IMR-90 (cell line): ENCODE measurements around the gene FOXK2. TPM values are rescaled to one million over a fixed set of nuclear protein-coding genes. Genes with fewer than 3 reads are reported as not detected.
"Not testable (repeated sequence)": the region's sequence is repeated elsewhere in the genome, so short reads cannot be mapped to it uniquely, and the experiment has no call there.

Experiments used
- ATAC-seq: fragments of 200-7000 bp; cut with Tn5 transposase; 2 replicates; pipeline ENCODE4 v1.9.1; 2020; ENCODE audit warnings: low read depth, mild to moderate bottlenecking, moderate library complexity
- BruUV-seq: library from RNA; stranded (reverse); fragments of 400-500 nt; replicated peaks from 2 replicates; lab custom pipeline; 2021; lab: Mats Ljungman, UMichigan
- CTCF ChIA-PET: fragments of 300-600 bp; formaldehyde crosslinking; extraction: SDS; loops from one replicate; lab custom pipeline; 2021; ENCODE audit warnings: antibody characterized with exemption; lab: Yijun Ruan, JAX
- POLR2A ChIA-PET: fragments of 300-600 bp; sonication (Branson Sonifier 250); formaldehyde crosslinking; loops from one replicate; lab custom pipeline; 2022; ENCODE audit warnings: antibody characterized with exemption; ENCODE audit not compliant: unreplicated experiment; lab: Charles Lee
- DNase-seq: peaks from one replicate; pipeline ENCODE4 v3.0.0; 2013
- H2AFZ ChIP-seq: replicated peaks from 2 replicates; pipeline ENCODE3; 2013; ENCODE audit warnings: low read length, mild to moderate bottlenecking; ENCODE audit not compliant: poor library complexity
- H2AK5ac ChIP-seq: 2 replicates; pipeline ENCODE4 v1.6.1; 2013; ENCODE audit warnings: low read depth, low read length, inconsistent platforms
- H2AK9ac ChIP-seq: replicated peaks from 2 replicates; pipeline ENCODE3; 2013; ENCODE audit warnings: mild to moderate bottlenecking, low read depth, low read length, moderate library complexity; ENCODE audit not compliant: poor library complexity
- H2BK120ac ChIP-seq: 2 replicates; pipeline ENCODE4 v1.6.1; 2013; ENCODE audit warnings: low read depth, low read length, inconsistent platforms
- H2BK15ac ChIP-seq: 3 replicates; pipeline ENCODE4 v1.6.1; 2013; ENCODE audit warnings: low read depth, low read length, inconsistent platforms
- H2BK20ac ChIP-seq: 2 replicates; pipeline ENCODE4 v1.6.1; 2013; ENCODE audit warnings: low read depth, mild to moderate bottlenecking, inconsistent platforms, low read length, moderate library complexity
- H2BK5ac ChIP-seq: 2 replicates; pipeline ENCODE4 v1.6.1; 2013; ENCODE audit warnings: mild to moderate bottlenecking, low read depth, low read length, inconsistent platforms; ENCODE audit not compliant: poor library complexity, severe bottlenecking
- H3K14ac ChIP-seq: replicated peaks from 2 replicates; pipeline ENCODE4 v1.6.1; 2013; ENCODE audit warnings: low read depth, low read length, inconsistent platforms
- H3K18ac ChIP-seq: 2 replicates; pipeline ENCODE4 v1.6.1; 2013; ENCODE audit warnings: low read depth, low read length, control low read depth
- H3K23ac ChIP-seq: 2 replicates; pipeline ENCODE4 v1.6.1; 2013; ENCODE audit warnings: low read depth, low read length, inconsistent platforms
- H3K27ac ChIP-seq: 2 replicates; pipeline ENCODE4 v1.5.1; 2013; ENCODE audit warnings: mild to moderate bottlenecking, control low read depth, low read length; ENCODE audit not compliant: insufficient read depth
- H3K27me3 ChIP-seq: 2 replicates; pipeline ENCODE4 v1.6.1; 2013; ENCODE audit warnings: low read length; ENCODE audit not compliant: control insufficient read depth, insufficient read depth
- H3K36me3 ChIP-seq: 2 replicates; pipeline ENCODE4 v1.6.1; 2013; ENCODE audit warnings: low read length, mixed read lengths; ENCODE audit not compliant: control insufficient read depth, insufficient read depth
- H3K4ac ChIP-seq: 2 replicates; pipeline ENCODE4 v1.6.1; 2013; ENCODE audit warnings: low read depth, low read length, inconsistent platforms
- H3K4me1 ChIP-seq: 2 replicates; pipeline ENCODE4 v1.6.1; 2013; ENCODE audit warnings: low read length, mixed read lengths; ENCODE audit not compliant: control insufficient read depth, insufficient read depth
- H3K4me2 ChIP-seq: 2 replicates; pipeline ENCODE4 v1.6.1; 2013; ENCODE audit warnings: low read depth, mild to moderate bottlenecking, control low read depth, low read length, moderate library complexity
- H3K4me3 ChIP-seq: 2 replicates; pipeline ENCODE4 v1.5.1; 2013; ENCODE audit warnings: low read depth, mild to moderate bottlenecking, control low read depth, low read length, moderate library complexity; ENCODE audit not compliant: insufficient read depth
- H3K56ac ChIP-seq: 2 replicates; pipeline ENCODE4 v1.6.1; 2013; ENCODE audit warnings: low read length, inconsistent platforms; ENCODE audit not compliant: insufficient read depth; ENCODE audit errors: extremely low read depth
- H3K79me1 ChIP-seq, 2 experiments: 2 replicates each; pipeline ENCODE4 v1.6.1; 2013; ENCODE audit warnings: low read length in 2 of 2, inconsistent platforms in 1 of 2, low read depth in 1 of 2
- H3K9ac ChIP-seq: 2 replicates; pipeline ENCODE4 v1.6.1; 2013; ENCODE audit warnings: low read depth, low read length, control low read depth
- H3K9me1 ChIP-seq: 2 replicates; pipeline ENCODE4 v1.6.1; 2013; ENCODE audit warnings: low read length, inconsistent platforms; ENCODE audit not compliant: insufficient read depth
- H3K9me3 ChIP-seq: 2 replicates; pipeline ENCODE4 v1.6.1; 2013; ENCODE audit warnings: low read length; ENCODE audit not compliant: control insufficient read depth, insufficient read depth
- H4K20me1 ChIP-seq: 2 replicates; pipeline ENCODE4 v1.6.1; 2013; ENCODE audit warnings: low read length, inconsistent platforms; ENCODE audit not compliant: insufficient read depth
- H4K5ac ChIP-seq: 2 replicates; pipeline ENCODE4 v1.6.1; 2013; ENCODE audit warnings: mild to moderate bottlenecking, low read depth, low read length, control low read depth
- H4K8ac ChIP-seq, 2 experiments: 2 replicates each; pipeline ENCODE4 v1.6.1; 2013; ENCODE audit warnings: low read depth in 2 of 2, low read length in 2 of 2, control low read depth in 1 of 2, inconsistent platforms in 1 of 2
- H4K91ac ChIP-seq: 2 replicates; pipeline ENCODE4 v1.6.1; 2013; ENCODE audit warnings: low read depth, low read length, inconsistent platforms; ENCODE audit not compliant: insufficient read depth
- BHLHE40 ChIP-seq: fragments of 150-350 bp; IDR thresholded peaks from 2 replicates; pipeline ENCODE4 v1.6.1; 2016; ENCODE audit warnings: mild to moderate bottlenecking, low read depth, low read length
- POLR2A ChIP-seq: IDR thresholded peaks from 2 replicates; pipeline ENCODE4 v1.6.1; 2012; ENCODE audit warnings: mild to moderate bottlenecking, low read depth, low read length
- WGBS, 2 experiments: methylation state at CpG; one replicate each; pipeline versions ENCODE4 v1.1.5 to v1.1.7; 2013; ENCODE audit warnings: missing lambda C conversion rate in 2 of 2; ENCODE audit not compliant: insufficient read length in 1 of 2; ENCODE audit errors: extremely low coverage in 2 of 2; 5-methylcytosine and 5-hydroxymethylcytosine counted together
- dilution Hi-C: fragments of 300-500 bp; cut with HindIII; formaldehyde crosslinking; loops from one replicate; pipeline ENCODE4 v1.14.3; 2018; ENCODE audit warnings: low sequenced_read_pairs; ENCODE audit not compliant: unreplicated experiment
- in situ Hi-C: fragments of 300-500 bp; cut with MboI; formaldehyde crosslinking; loops from 3 replicates; pipeline ENCODE4 v1.14.3; 2019; ENCODE audit warnings: low sequenced_read_pairs, inconsistent platforms, mixed read lengths
- intact Hi-C: fragments of 100-400 bp; cut with micrococcal nuclease; formaldehyde crosslinking; loops from 2 replicates; pipeline ENCODE4 v1.10.0; 2022
- polyA plus RNA-seq, 3 experiments: library from polyadenylated mRNA; depleted of rRNA; stranded (reverse); fragments of >200 nt; gene quantifications; 2 replicates each; pipeline ENCODE4 v1.2.3, GENCODE V29; 2012; ENCODE audit warnings: low replicate concordance in 1 of 3
- total RNA-seq: library from RNA; depleted of rRNA; stranded (reverse); fragments of >200 nt; gene quantifications from 2 replicates; pipeline ENCODE4 v1.2.3, GENCODE V29; 2012

The FOXK2 gene
- total and polyA plus RNA-seq, 2 of the 4 experiments (the other 2 are of a cell fraction), result 12.5 to 20.0 TPM

DNA sequence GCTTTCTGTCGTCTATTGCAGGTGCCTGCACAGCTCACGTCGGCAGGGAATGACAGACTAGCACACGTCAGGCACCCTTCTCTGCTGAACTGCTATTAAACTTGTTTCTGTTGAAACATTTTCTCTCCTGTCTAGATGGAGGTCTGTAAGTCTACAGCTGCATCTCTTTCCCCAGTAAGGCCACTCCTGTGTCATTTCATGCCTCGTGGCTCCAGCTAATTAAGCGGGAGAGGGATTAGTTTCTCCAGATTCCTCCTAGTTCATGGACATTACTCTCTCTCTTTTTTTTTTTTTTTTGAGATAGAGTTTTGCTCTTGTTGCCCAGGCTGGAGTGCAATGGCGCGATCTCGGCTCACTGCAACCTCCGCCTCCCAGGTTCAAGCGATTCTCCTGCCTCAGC, 54.5 kb downstream of the FOXK2 start:
- Histone ChIP-seq H3K56ac (no peak overlapping the region), H3K4ac (no peak overlapping the region), H3K79me1 (peaks cover 26 to 66% of the 10 kb centered on the region in 2 experiments), H4K20me1 (peaks cover 16% of the 10 kb centered on the region), H3K18ac (no peak overlapping the region), H3K4me3 (no peak overlapping the region), H3K27ac (no peak overlapping the region), H3K23ac (no peak overlapping the region), H2AK9ac (no peak overlapping the region), H2BK20ac (no peak overlapping the region), H3K27me3 (no peaks in the 10 kb centered on the region), H2BK5ac (no peak overlapping the region), H3K4me2 (no peak overlapping the region), H3K4me1 (no peaks in the 10 kb centered on the region), H4K8ac (no peak overlapping the region), H3K9me3 (no peaks in the 10 kb centered on the region), H2AK5ac (no peak overlapping the region), H4K91ac (no peak overlapping the region), H2BK15ac (no peak overlapping the region), H4K5ac (no peak overlapping the region), H3K14ac (no peak overlapping the region), H2BK120ac (no peak overlapping the region), H3K9ac (no peak overlapping the region), H3K36me3 (peaks cover 44% of the 10 kb centered on the region), H3K9me1 (peaks cover 4% of the 10 kb centered on the region; the same call in 1 of the 2 replicates), H2AFZ (no peak overlapping the region)
- no peak for ATAC-seq
- 100% methylated on average over 1 of the region's 11 CpGs; no CpG with 5 or more reads in 1 of the 2 experiments for WGBS, 2 experiments
- ChIA-PET CTCF (no interaction called here), POLR2A (no interaction called here)
- TF ChIP-seq POLR2A (no peak), BHLHE40 (no peak)
- intact Hi-C loops, result no loop called here
- no peak for DNase-seq
- BruUV-seq, result no TSS peak
- dilution Hi-C loops, result no loop called here
- in situ Hi-C loops, result no loop called here

DNA sequence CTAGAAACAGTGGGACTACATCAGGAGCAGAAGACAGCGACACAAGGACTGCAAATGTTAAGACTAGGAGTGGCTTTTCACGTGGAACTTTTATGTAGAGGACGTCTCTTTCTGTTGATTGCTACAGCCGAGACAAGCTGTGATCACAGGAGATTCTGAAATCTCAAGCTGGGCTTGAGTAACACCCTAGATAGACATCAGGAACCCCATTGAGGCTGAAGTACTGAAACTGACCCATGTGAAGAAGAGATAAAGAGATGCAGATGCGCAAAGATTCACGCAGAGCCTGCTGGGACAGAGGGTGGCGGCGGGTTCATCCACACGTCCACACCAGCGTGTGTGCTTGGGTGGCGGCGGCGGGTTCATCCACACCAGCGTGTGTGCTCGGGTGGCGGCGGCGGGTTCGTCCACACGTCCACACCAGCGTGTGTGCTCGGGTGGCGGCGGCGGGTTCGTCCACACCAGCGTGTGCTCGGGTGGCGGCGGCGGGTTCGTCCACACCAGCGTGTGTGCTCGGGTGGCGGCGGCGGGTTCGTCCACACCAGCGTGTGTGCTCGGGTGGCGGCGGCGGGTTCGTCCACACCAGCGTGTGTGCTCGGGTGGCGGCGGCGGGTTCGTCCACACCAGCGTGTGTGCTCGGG, 56.2 kb downstream of the FOXK2 start:
- DNase-seq, H4K5ac ChIP-seq, dilution Hi-C loops, H2BK120ac ChIP-seq, H3K4me2 ChIP-seq, CTCF ChIA-PET, H4K20me1 ChIP-seq, H3K23ac ChIP-seq, H3K9ac ChIP-seq, H2AFZ ChIP-seq, H3K27ac ChIP-seq, H2BK5ac ChIP-seq, H3K18ac ChIP-seq, in situ Hi-C loops, ATAC-seq, H3K4me3 ChIP-seq, BruUV-seq, H4K8ac ChIP-seq, H4K91ac ChIP-seq, H2AK5ac ChIP-seq, H2BK15ac ChIP-seq, H3K4ac ChIP-seq, H3K14ac ChIP-seq, H2BK20ac ChIP-seq, H3K4me1 ChIP-seq, POLR2A ChIA-PET, H3K56ac ChIP-seq, H3K9me1 ChIP-seq, H3K9me3 ChIP-seq, intact Hi-C loops, H3K27me3 ChIP-seq, H2AK9ac ChIP-seq: not testable (repeated sequence)
- Histone ChIP-seq H3K36me3 (peaks cover 36% of the 10 kb centered on the region), H3K79me1 (peaks cover 17 to 53% of the 10 kb centered on the region in 2 experiments)
- 95% methylated on average over 15 of the region's 52 CpGs; no CpG with 5 or more reads in 1 of the 2 experiments for WGBS, 2 experiments
